ENCODE results near the gene NELFCD. TPM values are rescaled to one million over a fixed set of nuclear protein-coding genes. Genes with fewer than 3 reads are reported as not detected.

Gene NELFCD
- polyA plus RNA-seq, 1 of the 3 experiments (the other 2 are of a cell fraction) = 90.0 TPM

GRCh38 chr20:59025086-59025485, 44.0 kb downstream of the NELFCD start:
- Histone ChIP-seq H3K4me3 (ENCODE audit: low read depth in 2 of 2, low read length in 1 of 2) (no peak overlapping the region), H3K27me3 (ENCODE audit: insufficient read depth) (no peaks in the 10 kb centered on the region), H3K4me1 (ENCODE audit: control insufficient read depth in 1 of 2, insufficient read depth in 2 of 2, low read depth in 1 of 2, low read length in 1 of 2) (peaks cover 19 to 35% of the 10 kb centered on the region in 2 experiments; a peak in 3 of 4 replicates), H3K9me2 (no peaks in the 10 kb centered on the region), H3K9ac (no peak overlapping the region), H3K27ac (ENCODE audit: low read depth in 2 of 2, low read length in 1 of 2) (no peak overlapping the region; a peak in 1 of 4 replicates), H3K79me2 (ENCODE audit: insufficient read depth) (peaks cover 60% of the 10 kb centered on the region), H3K36me3 (replicated peaks in 1 of 2; ENCODE audit: control insufficient read depth in 1 of 2, insufficient read depth in 2 of 2, low read length in 1 of 2) (peaks cover 50 to 69% of the 10 kb centered on the region in 2 experiments), H3F3A (replicated peaks; ENCODE audit: insufficient read depth) (peaks cover 23% of the 10 kb centered on the region), H4K20me1 (ENCODE audit: insufficient read depth) (peaks cover 39% of the 10 kb centered on the region), H3K9me3 (no peaks in the 10 kb centered on the region), H3K4me2 (no peak overlapping the region), H2AFZ (ENCODE audit: low read depth) (no peak overlapping the region)
- POLR2A ChIA-PET = no interaction called here
- WGBS (ENCODE audit: low lambda C conversion rate) = 85% methylated on average over 2 of the region's 2 CpGs
- no peak for DNase-seq
- TF ChIP-seq TEAD4 (IDR thresholded peaks at IDR 0.05; ENCODE audit: borderline replicate concordance, insufficient read depth) = no peak
- no peak for TF ChIP-seq RCOR1 (IDR thresholded peaks at IDR 0.05; ENCODE audit: low read length)
- no peak for TF ChIP-seq FOXJ3 (CRISPR knock-in tag; IDR thresholded peaks at IDR 0.05)
- no peak for TF ChIP-seq TAF1 (IDR thresholded peaks at IDR 0.05; ENCODE audit: borderline replicate concordance, low read depth, low read length)
- no peak for TF ChIP-seq MAX (IDR thresholded peaks at IDR 0.05; ENCODE audit: low read depth)
- TF ChIP-seq GATA2 (CRISPR knock-in tag; IDR thresholded peaks at IDR 0.05) = no peak
- no peak for TF ChIP-seq JUND (IDR thresholded peaks at IDR 0.05)
- no peak for TF ChIP-seq CHD2 (IDR thresholded peaks at IDR 0.05; ENCODE audit: low read length, partially characterized antibody)
- no peak for TF ChIP-seq RAD21 (IDR thresholded peaks at IDR 0.05; ENCODE audit: low read length)
- no peak for TF ChIP-seq EZH2phosphoT487 (IDR thresholded peaks at IDR 0.05; ENCODE audit: borderline replicate concordance, low read depth)
- no peak for TF ChIP-seq POLR2AphosphoS5 (IDR thresholded peaks at IDR 0.05; ENCODE audit: low read depth, low read length)
- TF ChIP-seq YY1 (IDR thresholded peaks at IDR 0.05; ENCODE audit: low read depth) = no peak
- CTCF ChIA-PET = interaction anchor here (1.0 kb wide), 1 partner anchor 379 kb away, joined by 4 read pairs; no protein-coding TSS in a partner anchor

GRCh38 chr20:59025511-59025910, 44.5 kb downstream of the NELFCD start:
- Histone ChIP-seq H3K9me2 (no peaks in the 10 kb centered on the region), H3K36me3 (replicated peaks in 1 of 2; ENCODE audit: control insufficient read depth in 1 of 2, insufficient read depth in 2 of 2, low read length in 1 of 2) (peaks cover 54 to 74% of the 10 kb centered on the region in 2 experiments), H3F3A (replicated peaks; ENCODE audit: insufficient read depth) (peaks cover 23% of the 10 kb centered on the region), H3K79me2 (ENCODE audit: insufficient read depth) (peaks cover 63% of the 10 kb centered on the region), H3K27ac (ENCODE audit: low read depth in 2 of 2, low read length in 1 of 2) (no peak overlapping the region; a peak in 1 of 4 replicates), H3K4me2 (no peak overlapping the region), H2AFZ (ENCODE audit: low read depth) (no peak overlapping the region), H3K9me3 (no peaks in the 10 kb centered on the region), H3K9ac (no peak overlapping the region), H4K20me1 (ENCODE audit: insufficient read depth) (peaks cover 39% of the 10 kb centered on the region), H3K27me3 (ENCODE audit: insufficient read depth) (no peaks in the 10 kb centered on the region), H3K4me3 (ENCODE audit: low read depth in 2 of 2, low read length in 1 of 2) (no peak overlapping the region), H3K4me1 (ENCODE audit: control insufficient read depth in 1 of 2, insufficient read depth in 2 of 2, low read depth in 1 of 2, low read length in 1 of 2) (peaks cover 22 to 38% of the 10 kb centered on the region in 2 experiments; a peak in 3 of 4 replicates)
- WGBS (ENCODE audit: low lambda C conversion rate) = 86% methylated on average over 4 of the region's 4 CpGs
- CTCF ChIA-PET = no interaction called here
- TF ChIP-seq USF1 (IDR thresholded peaks at IDR 0.05; ENCODE audit: borderline replicate concordance, low read depth) (no peak), POLR2AphosphoS5 (IDR thresholded peaks at IDR 0.05; ENCODE audit: low read depth, low read length) (no peak), NRF1 (IDR thresholded peaks at IDR 0.05; ENCODE audit: low read depth, low read length) (no peak), YY1 (IDR thresholded peaks at IDR 0.05; ENCODE audit: low read depth) (no peak)
- DNase-seq = no peak
- POLR2A ChIA-PET = no interaction called here

All from SK-N-SH (cell line).